Daoy (cell line): Measurements from ENCODE around the gene KRTAP5-2. TPM values are rescaled to one million over a fixed set of nuclear protein-coding genes. Genes with fewer than 3 reads are reported as not detected.
"Not testable (repeated sequence)": the region's sequence is repeated elsewhere in the genome, so short reads cannot be mapped to it uniquely, and the experiment has no call there.

Experiments used
- DNase-seq: peaks from one replicate; pipeline ENCODE4 v3.0.0-alpha.2; 2015; ENCODE audit warnings: low read depth
- total RNA-seq: library from RNA; depleted of rRNA; stranded (reverse); fragments of >200 nt; shearing (Covaris generic); gene quantifications from 2 replicates; pipeline ENCODE4 v1.2.3, GENCODE V29; 2014; rRNA removed

The KRTAP5-2 gene, protein sequence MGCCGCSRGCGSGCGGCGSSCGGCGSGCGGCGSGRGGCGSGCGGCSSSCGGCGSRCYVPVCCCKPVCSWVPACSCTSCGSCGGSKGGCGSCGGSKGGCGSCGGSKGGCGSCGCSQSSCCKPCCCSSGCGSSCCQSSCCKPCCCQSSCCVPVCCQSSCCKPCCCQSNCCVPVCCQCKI
- not detected in 2 replicates for total RNA-seq

GRCh38 chr11:1597994-1598380, at the start of gene KRTAP5-2:
KRTAP5-2 (minus strand) TSS chr11:1598294; CDS start chr11:1598250, 44 bp downstream.
- DNase-seq, result no peak

GRCh38 chr11:1646540-1646939, 48.4 kb upstream of the KRTAP5-2 start:
- not testable (repeated sequence) for DNase-seq

DNA sequence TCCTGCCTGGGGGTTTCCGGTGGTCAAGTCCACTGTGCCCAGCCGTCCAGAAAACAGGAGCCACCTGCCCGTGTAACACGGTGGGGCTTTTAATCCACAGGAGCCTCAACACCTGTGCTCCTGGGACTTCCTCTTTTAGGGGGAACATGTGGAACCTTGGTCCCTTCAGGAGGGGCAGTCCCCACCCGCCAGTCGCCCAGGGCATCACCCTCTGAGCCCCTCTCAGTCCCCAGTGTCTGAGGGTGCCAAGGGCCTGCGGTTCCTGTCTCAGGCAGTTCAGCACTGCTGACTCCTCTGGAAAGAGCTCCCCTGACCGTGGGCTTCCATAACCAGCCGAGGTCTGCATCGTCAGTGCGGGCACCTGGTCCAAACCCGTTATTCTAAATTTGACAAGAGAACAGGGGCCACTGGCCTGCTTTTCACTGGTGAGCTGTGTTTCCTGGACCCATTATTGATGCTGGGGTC, 47.3 kb upstream of the KRTAP5-2 start:
- DNase-seq, result no peak

DNA sequence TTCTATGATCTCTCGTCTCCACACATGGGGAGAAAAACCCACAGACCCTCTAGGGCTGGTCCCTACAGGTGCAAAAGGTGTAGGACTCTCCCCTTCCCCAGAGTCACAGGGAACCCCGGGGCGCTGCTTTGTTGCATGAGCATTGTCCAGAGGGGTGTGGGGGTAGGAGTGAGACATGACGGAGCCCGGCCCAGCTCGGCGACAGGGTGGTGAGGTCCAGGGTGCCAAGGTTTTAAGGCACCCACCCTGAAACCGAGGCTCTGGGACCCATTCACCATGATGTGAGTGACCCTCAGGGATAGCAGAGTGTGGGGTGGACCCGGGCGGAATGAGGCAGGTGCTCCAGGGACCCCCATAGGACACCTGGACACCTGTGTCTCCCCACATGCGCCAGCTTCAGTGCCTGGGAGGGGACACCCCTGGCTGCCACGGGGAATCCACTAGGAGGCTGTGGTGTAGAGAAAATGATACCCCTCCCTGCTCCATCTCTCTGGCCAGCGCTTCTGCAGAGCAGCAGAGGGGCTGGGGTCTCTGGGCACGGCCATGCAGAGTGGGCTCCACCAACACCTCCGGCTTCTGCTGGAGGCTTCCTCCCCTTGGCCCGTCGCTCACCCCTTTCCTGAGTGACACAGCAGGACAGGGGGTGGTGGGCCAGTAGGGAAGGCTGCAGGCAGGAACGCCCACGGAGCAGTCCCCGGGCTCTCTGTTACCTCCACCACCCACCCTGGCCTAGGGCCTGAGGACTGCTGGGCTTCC, 46.7 kb upstream of the KRTAP5-2 start:
- DNase-seq, result no peak

DNA sequence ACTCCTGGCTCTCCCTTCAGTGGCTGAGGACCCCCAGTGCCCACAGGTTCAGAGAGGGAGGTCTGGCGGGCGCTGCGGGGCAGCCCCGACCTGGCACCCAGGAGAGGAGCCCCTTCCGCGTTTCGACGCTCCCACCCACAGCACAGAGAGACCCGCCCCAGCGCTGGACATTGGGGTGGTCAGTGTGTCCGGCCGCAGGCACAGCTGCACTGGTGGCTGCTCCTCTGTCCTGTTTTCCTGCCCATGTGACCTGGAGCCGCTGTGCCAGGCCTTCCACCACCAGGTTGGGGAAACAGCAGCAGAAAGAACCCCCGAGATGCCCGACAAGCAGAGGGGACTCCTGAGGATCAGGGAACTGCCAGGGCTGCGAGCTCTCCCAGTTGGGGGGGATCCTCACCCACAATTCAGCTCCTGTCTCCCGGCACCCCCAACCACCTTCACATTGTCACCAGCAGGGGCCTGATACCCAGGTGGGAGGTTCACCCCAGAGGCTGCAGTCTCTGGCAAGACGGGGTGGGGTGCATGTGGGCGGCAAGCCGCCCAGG, 45.1 kb upstream of the KRTAP5-2 start:
- no peak for DNase-seq

- no peak for DNase-seq
Observed at GRCh38 chr11:1642288-1643145, 44.4 kb upstream of the KRTAP5-2 start.

- DNase-seq, result no peak
Observed at GRCh38 chr11:1641096-1641495, 43.0 kb upstream of the KRTAP5-2 start.

DNA sequence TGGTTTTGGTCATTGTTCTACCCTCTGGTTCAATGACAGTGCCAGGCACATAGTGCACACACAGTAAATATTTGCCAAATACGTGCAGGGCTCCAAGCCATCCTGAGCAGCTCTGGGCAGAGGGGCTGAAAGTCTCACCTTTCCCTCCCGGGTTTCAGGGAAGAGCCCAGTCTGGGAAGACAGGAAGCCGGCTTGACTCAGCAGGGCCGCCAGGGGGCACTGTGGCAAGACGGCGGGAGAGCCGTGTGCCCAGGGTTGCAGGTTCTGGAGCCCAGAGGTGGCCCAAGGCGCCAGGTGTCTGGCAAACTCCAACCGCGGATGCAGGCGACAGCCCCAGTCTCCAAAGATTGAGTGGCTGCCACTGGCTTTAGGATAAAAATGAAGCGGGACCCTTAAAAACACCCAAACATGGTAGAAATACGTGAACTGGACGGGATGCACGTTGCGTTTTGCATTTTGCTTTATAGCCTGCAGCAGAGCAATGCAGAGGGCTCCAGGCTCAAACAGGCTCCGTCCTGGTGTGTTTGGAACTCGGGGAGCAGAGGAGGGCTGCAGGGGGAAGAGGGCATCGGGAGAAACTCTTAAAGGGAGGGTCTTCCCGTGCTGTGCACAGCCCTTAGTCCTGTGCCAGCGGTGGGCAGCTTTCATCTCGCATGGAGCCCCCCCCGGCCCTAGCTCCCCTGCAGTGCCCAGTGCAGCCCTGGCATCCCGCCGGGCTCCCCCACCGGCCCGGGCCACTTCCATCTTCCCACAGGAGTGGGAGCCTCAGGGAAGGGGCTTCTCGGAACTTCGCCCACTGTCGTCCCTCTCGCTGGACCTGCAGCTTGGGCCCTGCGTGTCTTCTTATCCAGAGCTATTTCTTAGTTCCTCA, 42.2 kb upstream of the KRTAP5-2 start:
- peak; percentile 55 for DNase-seq

DNA sequence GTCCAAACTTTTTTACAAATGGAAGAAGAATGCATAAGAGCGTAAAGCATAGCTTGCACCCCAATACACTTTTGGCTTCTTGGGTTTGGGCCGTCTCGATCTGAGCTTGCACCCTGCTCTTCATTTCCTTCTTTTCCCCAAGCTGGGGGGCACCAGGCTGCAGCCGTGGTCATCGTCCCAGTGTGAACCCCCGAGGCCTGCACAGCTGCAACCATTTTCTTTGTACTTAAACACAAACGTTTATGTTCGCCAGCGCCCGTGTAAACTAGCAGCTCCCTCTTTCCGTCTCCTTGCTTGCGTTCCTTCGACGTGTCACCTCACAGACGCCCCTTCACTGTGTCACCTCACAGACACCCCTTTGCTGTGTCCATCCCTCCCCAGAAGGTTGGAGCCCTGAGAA, 41.6 kb upstream of the KRTAP5-2 start:
- DNase-seq, result no peak

DNA sequence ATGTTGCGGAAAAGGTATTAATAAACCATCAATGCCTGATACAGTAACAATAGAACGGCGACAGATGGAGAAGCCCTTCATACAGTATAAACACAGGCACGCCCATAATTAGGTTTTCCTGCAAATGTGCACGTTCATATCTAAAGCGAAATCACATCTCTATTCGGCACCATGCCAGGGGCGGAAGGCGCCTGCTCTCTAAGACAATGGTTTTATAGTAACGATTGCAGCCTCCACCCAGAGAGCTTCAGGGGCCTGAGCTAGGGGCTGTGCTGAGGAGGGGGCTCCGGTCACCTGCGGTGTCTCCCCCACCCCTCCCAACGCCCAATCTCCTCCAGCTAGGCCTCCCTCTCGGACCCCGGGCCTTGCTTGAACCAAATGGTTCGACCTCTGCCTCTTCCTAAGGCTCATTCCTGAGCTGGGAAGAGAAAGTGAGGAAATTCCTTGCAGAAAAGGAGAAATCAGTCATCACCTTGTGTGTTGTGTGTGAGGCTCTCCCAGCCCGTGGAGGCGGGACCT, 41.1 kb upstream of the KRTAP5-2 start:
- DNase-seq, result no peak

DNA sequence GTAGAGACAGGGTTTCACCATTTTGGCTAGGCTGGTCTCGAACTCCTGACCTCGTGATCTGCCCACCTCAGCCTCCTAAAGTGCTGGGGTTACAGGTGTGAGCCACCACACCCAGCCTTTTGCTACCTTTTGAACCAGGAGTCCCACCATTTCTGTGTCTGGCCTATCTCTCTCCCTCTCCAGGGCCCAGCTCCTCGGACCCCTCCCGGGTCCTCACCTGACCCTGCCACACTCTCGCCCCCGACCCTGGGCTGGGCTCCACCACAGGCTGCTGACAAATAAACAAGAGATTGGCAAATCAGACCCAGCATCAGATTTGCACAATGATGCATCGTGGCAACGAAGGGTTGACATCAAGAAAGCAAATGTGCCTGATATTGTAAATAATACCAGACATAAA, 40.2 kb upstream of the KRTAP5-2 start:
- DNase-seq, result no peak

DNA sequence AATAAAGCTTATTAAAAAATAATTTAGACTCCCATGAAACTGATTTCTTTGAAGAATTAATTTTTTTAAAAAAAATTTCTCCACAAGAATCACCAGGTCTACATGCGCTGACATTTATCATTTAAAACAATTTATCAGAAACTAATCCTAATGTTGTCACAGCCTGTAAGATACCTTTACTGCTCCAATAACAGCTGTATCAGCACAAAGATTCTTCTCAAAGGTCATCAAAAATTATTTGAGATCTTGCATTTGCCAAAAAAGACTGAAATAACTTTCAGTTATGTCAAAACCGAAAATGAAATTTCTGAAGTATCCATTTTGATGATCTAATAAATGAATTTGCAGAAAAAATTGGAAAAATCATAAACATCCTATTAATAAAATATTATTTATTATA, 39.5 kb upstream of the KRTAP5-2 start:
- DNase-seq, result no peak

DNA sequence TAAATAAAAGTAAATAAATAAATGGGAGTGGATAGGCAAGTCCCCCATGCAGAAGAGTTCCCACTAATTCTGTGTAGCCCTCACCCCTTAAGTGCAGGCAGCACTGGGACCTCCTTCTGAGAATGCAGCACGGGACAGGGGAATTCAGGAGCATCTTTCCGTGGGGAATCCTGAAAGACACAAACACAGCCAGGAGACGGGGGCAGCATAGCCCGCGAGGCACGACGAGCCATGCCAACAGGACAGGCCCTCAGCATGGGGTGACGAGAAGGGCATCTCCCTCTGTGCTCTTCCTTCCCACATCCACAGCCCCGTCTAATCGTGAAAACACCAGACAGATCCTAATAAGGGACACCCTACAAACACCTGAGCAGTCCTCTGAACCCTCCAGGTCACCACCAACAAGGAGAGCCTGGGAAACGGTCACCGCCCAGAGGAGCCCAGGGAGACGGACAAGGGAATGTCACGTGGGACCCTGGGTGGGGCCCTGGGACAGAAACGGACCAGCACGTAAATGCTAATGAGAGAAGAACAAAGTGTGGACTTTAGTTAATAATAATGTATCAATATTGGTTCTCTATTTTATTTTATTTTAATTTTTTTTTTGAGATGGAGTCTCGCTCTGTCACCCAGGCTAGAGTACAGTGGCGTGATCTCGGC, 38.3 kb upstream of the KRTAP5-2 start:
- DNase-seq, result no peak

DNA sequence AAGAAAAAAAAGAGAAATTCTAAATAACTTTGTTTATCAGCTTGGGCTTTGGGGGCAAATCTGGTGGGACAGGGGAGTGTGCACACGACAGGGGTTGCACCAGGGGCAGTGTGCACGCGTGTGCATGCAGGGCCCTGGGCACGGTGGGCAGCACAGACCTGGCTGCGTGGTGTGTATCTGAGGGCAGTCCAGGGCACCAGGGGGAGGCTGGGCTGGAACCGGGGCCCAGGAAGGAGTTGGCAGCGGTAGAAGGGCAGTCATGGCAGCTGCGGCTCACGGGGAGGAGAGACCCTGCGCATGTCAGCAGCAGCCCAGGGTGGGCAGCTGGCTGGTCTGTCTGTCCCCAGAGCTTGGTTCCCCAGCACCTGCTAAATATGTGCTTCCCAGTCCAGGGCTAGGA, 35.8 kb upstream of the KRTAP5-2 start:
- DNase-seq, result no peak

DNA sequence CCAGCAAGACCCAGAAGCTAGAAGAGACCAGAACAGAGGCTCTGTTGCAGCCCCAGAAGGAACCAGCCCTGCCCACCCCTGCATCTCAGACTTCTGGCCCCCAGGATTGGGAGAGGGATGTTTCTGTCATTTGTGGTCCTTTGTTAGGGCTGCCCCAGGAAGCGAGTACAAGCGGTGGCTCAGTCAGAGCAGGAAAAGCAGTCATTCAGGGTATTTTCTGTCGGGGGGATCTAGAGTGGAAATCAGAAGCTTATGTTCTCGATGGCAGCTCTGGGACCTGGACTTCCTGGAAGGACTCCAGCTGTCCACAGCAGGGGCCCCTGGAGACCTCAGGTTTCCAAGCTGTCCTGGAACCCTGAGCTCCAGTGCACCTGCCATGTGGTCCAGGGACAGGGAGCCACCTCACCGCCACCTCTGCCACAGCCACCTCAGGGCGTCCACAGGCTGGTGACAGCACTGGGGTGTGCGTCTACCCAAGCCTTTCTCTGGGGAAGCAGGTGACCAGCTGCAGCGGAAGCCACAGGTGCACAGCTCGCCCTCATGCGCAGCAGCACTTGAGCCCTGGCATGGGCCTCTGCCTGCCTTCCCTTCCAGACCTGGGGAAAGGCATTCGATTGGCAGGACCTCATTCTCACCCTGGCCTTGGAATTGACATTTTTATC, 34.1 kb upstream of the KRTAP5-2 start:
- DNase-seq, result no peak

DNA sequence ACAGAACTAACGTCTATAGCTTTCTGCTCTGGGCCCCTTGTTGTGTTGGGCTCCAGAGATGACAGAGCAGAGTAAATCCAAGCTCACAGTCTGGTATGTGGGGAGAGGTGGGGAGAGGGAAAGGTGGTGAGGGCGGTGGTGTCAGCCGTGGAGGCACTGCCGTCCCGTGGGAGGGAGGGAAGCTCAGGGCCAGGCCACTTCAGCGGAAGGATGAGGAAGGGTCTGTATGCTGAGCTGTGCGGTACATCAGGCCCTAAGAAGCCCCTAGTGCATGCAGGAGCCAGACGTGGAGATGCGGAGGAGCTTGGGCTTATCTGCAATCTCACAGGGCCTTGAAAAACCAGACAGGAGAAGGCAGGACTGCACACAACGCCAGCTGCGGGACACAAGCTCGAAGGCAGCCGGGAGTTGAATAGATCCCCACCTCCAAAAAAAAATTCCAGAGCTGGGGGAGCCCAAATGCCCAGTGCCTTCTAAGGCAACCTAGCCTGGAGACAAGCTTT, 33.0 kb upstream of the KRTAP5-2 start:
- no peak for DNase-seq

GRCh38 chr11:1630271-1630670, 32.2 kb upstream of the KRTAP5-2 start:
- DNase-seq, result no peak

GRCh38 chr11:1629326-1630185, 31.5 kb upstream of the KRTAP5-2 start, which contains the start of gene KRTAP5-5:
KRTAP5-5 (plus strand) TSS chr11:1629775; CDS start chr11:1629841, 66 bp downstream.
- no peak for DNase-seq
